Endodermal cell (in vitro differentiated cells): ENCODE data around the gene SSR4. TPM values are rescaled to one million over a fixed set of nuclear protein-coding genes. Genes with fewer than 3 reads are reported as not detected.

Source experiments
- DNase-seq: peaks from one replicate; pipeline ENCODE4 v3.0.0-alpha.2; 2017
- H3K27ac ChIP-seq: 2 replicates; pipeline ENCODE4 v1.5.1; 2013; ENCODE audit warnings: mild to moderate bottlenecking, low read depth, low read length, moderate library complexity
- H3K27me3 ChIP-seq: 2 replicates; pipeline ENCODE4 v1.6.1; 2013; ENCODE audit warnings: mild to moderate bottlenecking, low read length, moderate library complexity; ENCODE audit not compliant: insufficient read depth, control insufficient read depth, poor library complexity, severe bottlenecking
- H3K36me3 ChIP-seq: 2 replicates; pipeline ENCODE4 v1.7.0; 2013; ENCODE audit warnings: mild to moderate bottlenecking, low read length, moderate library complexity; ENCODE audit not compliant: control insufficient read depth, insufficient read depth
- H3K4me1 ChIP-seq: one replicate; pipeline ENCODE4 v1.7.0; 2013; ENCODE audit warnings: low read length; ENCODE audit not compliant: control insufficient read depth, insufficient read depth
- H3K4me3 ChIP-seq: 2 replicates; pipeline ENCODE4 v1.5.1; 2013; ENCODE audit warnings: mild to moderate bottlenecking, low read length, moderate library complexity
- H3K9ac ChIP-seq: 2 replicates; pipeline ENCODE4 v1.6.1; 2013; ENCODE audit warnings: mild to moderate bottlenecking, low read length, moderate library complexity; ENCODE audit not compliant: poor library complexity, severe bottlenecking; ENCODE audit errors: extremely low read depth
- H3K9me3 ChIP-seq: 2 replicates; pipeline ENCODE4 v1.6.1; 2013; ENCODE audit warnings: mild to moderate bottlenecking, low read length, moderate library complexity; ENCODE audit not compliant: control insufficient read depth
- H3K27ac Mint-ChIP-seq: 2 replicates; pipeline ENCODE4 v1.8.0; 2020; ENCODE audit warnings: mixed read lengths
- H3K27me3 Mint-ChIP-seq: 2 replicates; pipeline ENCODE4 v1.8.0; 2021; ENCODE audit warnings: mild to moderate bottlenecking, mixed read lengths; ENCODE audit not compliant: insufficient read depth
- H3K36me3 Mint-ChIP-seq: 2 replicates; pipeline ENCODE4 v1.8.0; 2020; ENCODE audit warnings: low read depth, mixed read lengths
- H3K4me1 Mint-ChIP-seq: 2 replicates; pipeline ENCODE4 v1.8.0; 2020; ENCODE audit warnings: mixed read lengths
- H3K4me3 Mint-ChIP-seq: 2 replicates; pipeline ENCODE4 v1.8.0; 2020; ENCODE audit warnings: mild to moderate bottlenecking, moderate library complexity, mixed read lengths
- H3K9me3 Mint-ChIP-seq: 2 replicates; pipeline ENCODE4 v1.8.0; 2020; ENCODE audit warnings: mild to moderate bottlenecking, mixed read lengths
- CTCF ChIP-seq: fragments of 200-600 bp; sonication (generic); conservative IDR thresholded peaks from 2 replicates; pipeline ENCODE4 v1.5.0; 2021; ENCODE audit warnings: antibody characterized with exemption, mild to moderate bottlenecking
- WGBS, 2 experiments: methylation state at CpG; one replicate each; pipeline versions ENCODE4 v1.1.5 to v1.1.7; 2013; ENCODE audit warnings: missing lambda C conversion rate in 2 of 2, mixed read lengths in 1 of 2; ENCODE audit not compliant: insufficient coverage in 1 of 2, insufficient read length in 1 of 2; 5-methylcytosine and 5-hydroxymethylcytosine counted together
- total RNA-seq, 2 donors: library from RNA; stranded (reverse); fragmentation: NEBNext Ultra II Directional in 1 of 2; extraction: Animal tissue kit (Norgen Biotek cat#: 25700) in 1 of 2; gene quantifications; 2 replicates in 1 of 2; 3 replicates in 1 of 2; pipeline ENCODE4 v1.2.1, GENCODE V29; 2021

Gene SSR4
- total RNA-seq, 2 donors from 2014 or later: 220 to 236 TPM

GRCh38 chrX:153766871-153767673, 27.4 kb upstream of the SSR4 start:
- 91 to 92% methylated on average over 6 to 55 of the region's 56 CpGs for WGBS, 2 experiments
- H3K27ac Mint-ChIP-seq: no peak overlapping the region
- H3K27me3 ChIP-seq: no peaks in the 10 kb centered on the region
- no peaks in the 10 kb centered on the region for H3K36me3 ChIP-seq
- no peak overlapping the region for H3K4me3 Mint-ChIP-seq
- H3K4me3 ChIP-seq: no peak overlapping the region
- no peaks in the 10 kb centered on the region for H3K4me1 ChIP-seq
- no peak overlapping the region for H3K9ac ChIP-seq
- no peaks in the 10 kb centered on the region for H3K4me1 Mint-ChIP-seq
- no peaks in the 10 kb centered on the region for H3K36me3 Mint-ChIP-seq
- no peak for TF ChIP-seq CTCF
- H3K27ac ChIP-seq: no peak overlapping the region
- peaks cover 5% of the 10 kb centered on the region for H3K27me3 Mint-ChIP-seq
- peak; percentile 60 for DNase-seq
- H3K9me3 ChIP-seq: no peaks in the 10 kb centered on the region
- H3K9me3 Mint-ChIP-seq: peaks cover 43% of the 10 kb centered on the region

DNA sequence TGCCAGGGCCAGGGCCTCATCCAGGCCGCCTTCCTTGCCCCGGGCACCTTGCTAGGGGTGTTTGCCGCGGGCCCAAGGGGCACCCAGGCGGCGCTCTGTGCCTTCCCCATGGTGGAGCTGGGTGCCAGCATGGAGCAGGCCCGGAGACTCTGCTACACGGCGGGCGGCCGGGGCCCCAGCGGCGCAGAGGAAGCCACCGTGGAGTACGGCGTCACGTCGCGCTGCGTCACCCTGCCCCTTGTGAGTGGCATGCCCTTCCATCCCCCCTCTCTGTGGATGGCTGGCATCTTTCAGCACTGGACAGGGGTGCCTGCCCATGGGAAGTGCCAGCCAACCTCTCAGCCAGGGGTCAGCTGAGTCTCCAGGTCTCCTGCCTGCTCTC, 26.8 kb upstream of the SSR4 start:
- H3K4me3 Mint-ChIP-seq: no peak overlapping the region
- H3K36me3 Mint-ChIP-seq: no peaks in the 10 kb centered on the region
- Histone ChIP-seq H3K36me3 (no peaks in the 10 kb centered on the region), H3K27ac (no peak overlapping the region), H3K9ac (no peak overlapping the region), H3K9me3 (no peaks in the 10 kb centered on the region), H3K4me1 (no peaks in the 10 kb centered on the region), H3K4me3 (no peak overlapping the region), H3K27me3 (no peaks in the 10 kb centered on the region)
- H3K4me1 Mint-ChIP-seq: no peaks in the 10 kb centered on the region
- H3K27me3 Mint-ChIP-seq: peaks cover 5% of the 10 kb centered on the region
- H3K27ac Mint-ChIP-seq: no peak overlapping the region
- WGBS, 2 experiments: 94% methylated on average over 6 to 20 of the region's 20 CpGs
- peaks cover 43% of the 10 kb centered on the region for H3K9me3 Mint-ChIP-seq
- DNase-seq: no peak
- no peak for TF ChIP-seq CTCF

- Mint-ChIP-seq H3K36me3 (no peaks in the 10 kb centered on the region), H3K27ac (no peak overlapping the region), H3K4me1 (no peaks in the 10 kb centered on the region), H3K4me3 (no peak overlapping the region), H3K9me3 (peaks cover 37% of the 10 kb centered on the region), H3K27me3 (peaks cover 1% of the 10 kb centered on the region)
- Histone ChIP-seq H3K36me3 (no peaks in the 10 kb centered on the region), H3K9ac (no peak overlapping the region), H3K4me1 (no peaks in the 10 kb centered on the region), H3K9me3 (no peaks in the 10 kb centered on the region), H3K27me3 (no peaks in the 10 kb centered on the region), H3K27ac (no peak overlapping the region), H3K4me3 (no peak overlapping the region)
- peak; percentile 56 for DNase-seq
- TF ChIP-seq CTCF: peak; percentile 53
- WGBS, 2 experiments: 95 to 100% methylated on average over 2 to 19 of the region's 22 CpGs
Observed at GRCh38 chrX:153768311-153769157, 25.9 kb upstream of the SSR4 start.
